ENCODE results near the gene ZNF587B.
"Not testable (repeated sequence)": the region's sequence is repeated elsewhere in the genome, so short reads cannot be mapped to it uniquely, and the experiment has no call there.

The ZNF587B gene

DNA sequence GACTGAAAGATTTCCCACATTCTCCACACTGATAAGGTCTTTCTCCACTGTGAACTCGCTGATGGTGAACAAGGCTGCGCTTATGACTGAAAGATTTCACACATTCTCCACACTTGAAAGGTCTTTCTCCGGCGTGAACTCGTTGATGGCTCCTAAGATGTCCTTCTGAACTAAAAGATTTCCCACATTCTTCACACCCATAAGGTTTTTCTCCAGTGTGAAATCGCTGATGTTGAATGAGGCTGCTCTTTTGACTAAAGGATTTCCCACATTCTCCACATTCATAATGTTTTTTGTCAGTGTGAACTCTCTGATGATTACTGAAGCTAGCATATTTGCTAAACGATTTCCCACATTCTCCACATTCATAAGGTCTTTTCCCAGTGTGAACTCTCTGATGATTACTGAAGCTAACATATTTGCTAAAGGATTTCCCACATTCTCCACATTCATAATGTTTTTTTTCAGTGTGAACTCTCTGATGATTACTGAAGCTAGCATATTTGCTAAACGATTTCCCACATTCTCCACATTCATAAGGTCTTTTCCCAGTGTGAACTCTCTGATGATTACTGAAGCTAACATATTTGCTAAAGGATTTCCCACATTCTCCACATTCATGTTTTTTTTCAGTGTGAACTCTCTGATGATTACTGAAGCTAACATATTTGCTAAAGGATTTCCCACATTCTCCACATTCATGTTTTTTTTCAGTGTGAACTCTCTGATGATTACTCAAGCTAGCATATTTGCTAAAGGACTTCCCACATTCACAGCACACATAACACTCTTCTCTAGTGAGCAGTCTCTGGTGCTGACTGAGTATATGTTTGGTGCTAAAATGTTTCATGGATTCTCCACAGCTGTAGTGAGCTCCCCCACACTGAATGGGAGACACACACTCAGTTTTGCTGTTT is 44.0 kb downstream of the ZNF587B start:
- DNase-seq = not testable (repeated sequence)

GRCh38 chr19:57886046-57886445 is 55.9 kb downstream of the ZNF587B start:
- no peak for DNase-seq

- no peak for DNase-seq
These were observed 57.3 kb downstream of the ZNF587B start for GRCh38 chr19:57887195-57887941.

GRCh38 chr19:57888107-57888559 is 58.0 kb downstream of the ZNF587B start:
- DNase-seq = no peak

DNA sequence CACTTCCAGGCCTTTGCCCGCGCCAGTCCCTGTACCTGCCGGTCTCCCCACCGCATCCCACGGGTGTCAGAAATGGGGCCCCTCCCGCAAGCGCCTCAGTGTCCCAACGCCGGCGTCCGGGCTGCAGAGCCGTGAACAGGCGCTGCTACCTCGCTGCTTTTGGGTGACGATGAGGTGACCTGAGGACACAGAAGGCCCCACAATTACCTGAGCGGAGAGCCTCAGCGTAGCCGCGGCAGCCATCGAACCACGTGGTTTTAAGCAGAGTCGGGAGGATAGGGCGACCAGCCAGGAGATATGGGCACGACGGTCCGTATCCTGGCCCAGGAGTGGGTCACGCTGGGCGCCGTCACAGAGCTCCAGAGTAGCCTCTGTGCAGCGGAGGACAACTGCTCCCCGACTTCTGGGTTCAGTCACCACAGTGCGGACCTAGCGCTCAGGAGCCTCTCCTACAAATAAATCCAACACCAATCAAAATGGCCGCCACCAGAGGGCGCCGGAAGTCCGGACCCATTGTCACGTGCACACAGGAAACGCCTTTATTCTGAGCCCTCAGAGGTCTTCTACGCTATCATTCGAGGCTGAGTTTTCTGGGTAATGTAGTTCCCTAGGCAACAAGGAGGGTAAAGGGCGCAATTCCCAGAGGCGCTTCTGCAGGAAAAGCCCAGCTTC is 58.6 kb downstream of the ZNF587B start, which contains the start of gene ZNF814:
TSS of gene ZNF814 (minus strand) at position 478 of the 672 bp plus-strand sequence. CDS start at position 243, 235 bp downstream.
- peak; percentile 8 for DNase-seq

DNA sequence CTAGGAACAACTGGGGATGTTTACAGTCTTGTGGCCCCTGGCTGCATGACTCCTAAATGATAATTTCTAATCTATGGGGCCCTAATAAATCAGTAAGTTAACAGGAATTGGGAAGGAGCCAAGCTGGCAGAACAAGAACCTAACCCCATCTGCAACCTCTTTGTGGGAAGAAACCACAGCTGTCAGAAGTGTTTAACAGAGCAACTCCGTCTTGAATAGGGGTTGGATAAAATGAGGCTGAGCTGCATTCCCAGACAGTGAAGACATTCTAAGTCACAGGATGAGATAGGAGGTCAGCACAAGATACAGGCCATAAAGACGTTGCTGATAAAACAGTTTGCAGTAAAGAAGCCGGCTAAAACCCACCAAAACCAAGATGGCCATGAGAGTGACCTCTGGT is 60.6 kb downstream of the ZNF587B start:
- not testable (repeated sequence) for DNase-seq

Measured in NCI-H510A (cell line).